Activated CD4-positive, alpha-beta memory T cell treated with anti-CD3 and anti-CD28 coated beads, Interleukin-2, amount 10 ng/mL, durations not matched to agents 7 days and 5 days (primary cell): ENCODE measurements around the gene CHTF18. TPM values are rescaled to one million over a fixed set of nuclear protein-coding genes. Genes with fewer than 3 reads are reported as not detected.

Experiments used
- CTCF ChIA-PET: fragments of 350-600 bp; sonication (Branson Sonifier 250); formaldehyde crosslinking; loops from one replicate; lab custom pipeline; 2021; ENCODE audit warnings: antibody characterized with exemption, inconsistent platforms; lab: Charles Lee
- POLR2A ChIA-PET: fragments of 350-600 bp; sonication (Branson Sonifier 250); formaldehyde crosslinking; loops from one replicate; lab custom pipeline; 2021; ENCODE audit warnings: antibody characterized with exemption; lab: Charles Lee
- DNase-seq: peaks from one replicate; pipeline ENCODE4 v3.0.0-alpha.2; 2020
- H3K27ac Mint-ChIP-seq: one replicate; pipeline ENCODE4 v1.8.0; 2021; ENCODE audit warnings: mild to moderate bottlenecking, mixed read lengths
- H3K27me3 Mint-ChIP-seq: one replicate; pipeline ENCODE4 v1.8.0; 2021; ENCODE audit warnings: mixed read lengths
- H3K36me3 Mint-ChIP-seq: one replicate; pipeline ENCODE4 v1.8.0; 2021; ENCODE audit warnings: low read depth, mixed read lengths
- H3K4me1 Mint-ChIP-seq: one replicate; pipeline ENCODE4 v1.8.0; 2021; ENCODE audit warnings: mixed read lengths
- H3K4me3 Mint-ChIP-seq: one replicate; pipeline ENCODE4 v1.8.0; 2021; ENCODE audit warnings: mild to moderate bottlenecking, mixed read lengths
- H3K9me3 Mint-ChIP-seq: one replicate; pipeline ENCODE4 v1.8.0; 2021; ENCODE audit warnings: mixed read lengths
- total RNA-seq, 2 experiments: library from RNA; stranded (reverse); gene quantifications; one replicate each; pipeline ENCODE4 v1.2.3, GENCODE V29; 2021

CHTF18 gene
- total RNA-seq, 2 experiments from 2014 or later, result 77.6 to 80.0 TPM

DNA sequence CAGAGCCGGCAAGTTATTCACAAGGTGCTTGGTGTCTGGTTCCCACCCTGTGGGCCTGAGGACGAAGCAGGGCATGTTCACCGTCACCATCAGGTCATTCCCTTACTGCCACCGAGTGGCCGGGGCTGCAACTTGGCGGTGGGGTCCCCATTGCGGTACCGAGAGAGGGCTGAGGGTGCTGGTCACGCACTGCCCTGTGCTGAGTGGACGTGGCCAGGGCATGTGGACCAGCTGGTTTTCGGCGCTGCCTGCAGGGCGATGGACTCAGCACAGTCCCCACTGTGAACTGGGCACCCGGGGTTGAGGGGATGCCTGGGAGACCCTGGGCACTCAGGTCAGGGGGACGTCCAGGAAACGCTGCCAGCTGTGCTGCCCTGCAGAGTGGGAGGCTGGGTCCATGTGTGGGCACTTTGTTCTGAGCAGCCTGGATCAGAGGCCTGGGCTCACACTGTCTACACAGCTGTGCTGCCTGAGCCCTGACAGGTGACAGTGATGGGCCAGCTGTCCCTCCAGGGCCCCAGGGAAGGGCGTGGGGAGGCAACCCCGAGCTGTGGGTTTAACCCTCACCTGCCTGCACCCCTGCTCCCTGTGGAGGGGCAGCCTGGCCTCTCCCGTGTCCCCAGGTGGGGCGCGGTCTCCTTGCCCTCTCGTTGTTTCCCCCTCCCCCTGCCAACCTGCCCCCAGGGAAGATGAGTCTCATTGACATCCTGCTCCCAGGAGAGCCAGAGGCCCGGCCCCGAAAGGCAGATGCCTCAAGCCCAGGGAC lies 51.4 kb downstream of the CHTF18 start:
- CTCF ChIA-PET, result interaction anchor here (0.5 to 0.6 kb wide), 2 partner anchors 125 to 1547 kb away, joined by 3 to 4 read pairs; no protein-coding TSS in a partner anchor
- Mint-ChIP-seq H3K36me3 (no peaks in the 10 kb centered on the region), H3K9me3 (peaks cover 15% of the 10 kb centered on the region), H3K27me3 (no peaks in the 10 kb centered on the region), H3K4me3 (no peak overlapping the region), H3K4me1 (no peaks in the 10 kb centered on the region), H3K27ac (no peak overlapping the region)
- no peak for DNase-seq
- POLR2A ChIA-PET, result no interaction called here

DNA sequence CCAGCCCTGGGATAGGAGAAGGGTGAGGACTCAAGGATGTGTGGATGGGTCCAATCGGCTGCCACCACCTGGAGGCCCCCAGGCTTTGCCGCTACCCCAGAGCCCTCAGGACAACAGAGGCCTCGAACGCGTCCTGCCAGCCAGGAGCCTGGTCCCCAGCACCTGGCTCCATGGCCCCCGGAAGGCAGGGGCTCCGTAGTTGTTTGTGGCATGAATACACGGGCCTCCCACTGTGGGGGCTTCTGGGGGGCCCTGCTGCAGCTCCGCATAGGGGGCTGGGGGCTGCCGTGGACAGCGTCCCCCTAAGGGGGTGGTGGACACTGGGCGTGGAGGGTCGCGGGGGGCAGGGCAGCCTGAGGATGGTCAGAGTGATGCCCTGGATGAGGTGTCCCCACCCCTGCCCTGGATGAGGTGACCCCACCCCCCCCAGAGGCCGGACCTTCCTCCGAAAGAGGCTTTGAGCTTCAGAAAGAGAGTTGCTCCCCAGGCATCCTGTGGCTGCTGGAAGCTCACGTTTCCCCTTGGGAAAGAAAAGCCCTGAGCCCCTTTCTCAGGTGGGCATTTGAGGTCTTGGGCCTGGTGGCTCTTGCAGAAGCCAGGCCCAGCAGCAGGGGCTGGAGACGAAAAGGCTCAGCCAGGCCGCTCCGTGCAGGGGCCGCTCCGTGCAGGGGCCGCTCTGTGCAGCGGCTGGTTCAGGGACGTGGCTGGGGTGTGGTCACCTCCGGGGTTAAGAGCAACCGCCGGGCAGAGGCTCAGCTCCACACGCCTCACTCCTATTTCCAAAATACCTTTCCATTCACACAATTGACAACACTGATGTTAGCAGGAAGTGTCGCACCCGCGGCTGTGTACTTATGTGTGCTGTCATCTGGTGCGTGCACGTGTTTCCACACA lies 52.4 kb downstream of the CHTF18 start:
- no peak for DNase-seq

DNA sequence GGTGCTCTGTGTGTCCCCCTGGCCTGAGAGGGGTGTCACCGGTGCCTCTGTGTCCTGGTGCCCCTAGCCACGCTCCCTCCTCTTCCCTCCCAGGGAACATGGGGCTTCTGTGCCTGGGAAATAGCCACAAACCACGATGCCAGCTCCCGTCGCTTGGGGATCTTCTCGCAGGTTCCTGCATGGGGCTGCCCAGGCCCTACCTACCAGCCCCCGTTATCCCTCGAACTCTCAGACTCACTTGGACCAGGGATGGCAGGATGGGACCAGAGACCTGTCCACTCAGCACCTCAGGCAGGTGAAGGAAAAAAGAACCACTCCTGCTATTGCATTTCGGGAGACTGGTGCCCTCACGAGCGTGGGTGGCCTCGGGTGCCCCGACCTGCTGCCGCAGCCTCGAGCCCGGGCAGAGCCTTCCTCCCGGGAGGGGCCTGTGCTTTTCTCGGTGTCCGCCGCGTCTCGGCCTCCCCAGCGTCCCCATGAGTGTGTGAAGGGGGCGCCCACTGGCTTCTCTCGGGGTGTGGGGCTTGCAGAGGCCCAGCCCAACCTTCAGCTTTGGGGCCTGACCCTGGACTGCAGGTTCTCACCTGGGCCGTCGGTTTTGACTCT lies 53.1 kb downstream of the CHTF18 start:
- peaks cover 10% of the 10 kb centered on the region for H3K9me3 Mint-ChIP-seq
- H3K36me3 Mint-ChIP-seq, result no peaks in the 10 kb centered on the region
- no peaks in the 10 kb centered on the region for H3K4me1 Mint-ChIP-seq
- POLR2A ChIA-PET, result no interaction called here
- CTCF ChIA-PET, result no interaction called here
- no peak for DNase-seq
- H3K4me3 Mint-ChIP-seq, result no peak overlapping the region
- H3K27me3 Mint-ChIP-seq, result no peaks in the 10 kb centered on the region
- no peak overlapping the region for H3K27ac Mint-ChIP-seq

More for the DNA sequence above, 52.4 kb downstream of the CHTF18 start:
- POLR2A ChIA-PET, result no interaction called here
- H3K9me3 Mint-ChIP-seq, result peaks cover 15% of the 10 kb centered on the region
- H3K27ac Mint-ChIP-seq, result no peak overlapping the region
- no peak overlapping the region for H3K4me3 Mint-ChIP-seq
- CTCF ChIA-PET, result no interaction called here
- H3K4me1 Mint-ChIP-seq, result no peaks in the 10 kb centered on the region
- H3K27me3 Mint-ChIP-seq, result no peaks in the 10 kb centered on the region
- H3K36me3 Mint-ChIP-seq, result no peaks in the 10 kb centered on the region

GRCh38 chr16:842061-842476 lies 53.6 kb downstream of the CHTF18 start:
- Mint-ChIP-seq H3K9me3 (peaks cover 5% of the 10 kb centered on the region), H3K4me1 (no peaks in the 10 kb centered on the region), H3K27me3 (no peaks in the 10 kb centered on the region), H3K36me3 (no peaks in the 10 kb centered on the region), H3K4me3 (no peak overlapping the region), H3K27ac (no peak overlapping the region)
- ChIA-PET CTCF (no interaction called here), POLR2A (no interaction called here)
- DNase-seq, result no peak

DNA sequence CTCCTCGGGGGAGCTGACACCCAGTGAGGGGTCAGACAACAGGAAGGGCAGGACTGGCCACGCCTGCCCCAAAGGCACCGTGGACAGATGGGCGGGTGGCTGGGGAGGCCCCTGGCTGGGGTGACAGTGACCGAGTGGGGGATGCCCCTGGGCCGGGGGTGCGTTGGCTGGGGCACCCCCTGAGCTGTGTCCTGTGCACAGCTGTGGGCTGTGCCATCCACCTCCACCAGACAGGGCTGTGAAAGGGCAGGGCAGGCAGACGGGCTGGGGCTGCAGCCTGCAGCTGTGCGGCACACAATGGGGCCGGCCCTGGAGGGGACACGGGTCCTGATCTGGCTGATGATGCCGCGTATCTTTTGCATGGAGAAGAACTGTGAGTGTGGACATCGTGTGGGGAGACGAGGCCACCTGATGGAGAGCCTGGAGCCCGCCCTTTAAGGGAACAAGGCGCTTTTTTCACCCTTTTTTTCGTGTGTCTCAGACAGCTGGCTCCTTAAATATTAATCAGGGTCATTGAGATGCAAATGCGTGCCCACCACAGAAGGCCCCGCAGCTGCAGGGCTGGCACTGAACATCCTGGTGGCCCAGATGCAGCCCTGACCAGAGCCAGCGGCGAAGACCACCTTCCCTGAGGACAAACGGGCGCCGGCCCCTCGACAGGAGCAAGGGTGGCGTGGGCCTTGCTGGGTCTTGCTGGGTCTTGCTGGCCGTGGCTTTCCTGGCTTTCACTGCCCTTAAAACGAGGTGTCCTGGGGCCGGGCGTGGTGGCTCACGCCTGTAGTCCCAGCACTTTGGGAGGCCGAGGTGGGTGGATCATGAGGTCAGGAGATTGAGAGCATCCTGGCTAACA lies 54.5 kb downstream of the CHTF18 start:
- H3K27me3 Mint-ChIP-seq, result no peaks in the 10 kb centered on the region
- H3K27ac Mint-ChIP-seq, result no peak overlapping the region
- peaks cover 4% of the 10 kb centered on the region for H3K9me3 Mint-ChIP-seq
- ChIA-PET CTCF (no interaction called here), POLR2A (no interaction called here)
- no peak overlapping the region for H3K4me3 Mint-ChIP-seq
- no peaks in the 10 kb centered on the region for H3K36me3 Mint-ChIP-seq
- DNase-seq, result no peak
- no peaks in the 10 kb centered on the region for H3K4me1 Mint-ChIP-seq

- DNase-seq, result no peak
- H3K9me3 Mint-ChIP-seq, result peaks cover 2% of the 10 kb centered on the region
- H3K4me3 Mint-ChIP-seq, result no peak overlapping the region
- no peaks in the 10 kb centered on the region for H3K4me1 Mint-ChIP-seq
- H3K36me3 Mint-ChIP-seq, result no peaks in the 10 kb centered on the region
- CTCF ChIA-PET, result no interaction called here
- H3K27me3 Mint-ChIP-seq, result no peaks in the 10 kb centered on the region
- POLR2A ChIA-PET, result no interaction called here
- no peak overlapping the region for H3K27ac Mint-ChIP-seq
Observed at GRCh38 chr16:843771-844170, 55.4 kb downstream of the CHTF18 start.

DNA sequence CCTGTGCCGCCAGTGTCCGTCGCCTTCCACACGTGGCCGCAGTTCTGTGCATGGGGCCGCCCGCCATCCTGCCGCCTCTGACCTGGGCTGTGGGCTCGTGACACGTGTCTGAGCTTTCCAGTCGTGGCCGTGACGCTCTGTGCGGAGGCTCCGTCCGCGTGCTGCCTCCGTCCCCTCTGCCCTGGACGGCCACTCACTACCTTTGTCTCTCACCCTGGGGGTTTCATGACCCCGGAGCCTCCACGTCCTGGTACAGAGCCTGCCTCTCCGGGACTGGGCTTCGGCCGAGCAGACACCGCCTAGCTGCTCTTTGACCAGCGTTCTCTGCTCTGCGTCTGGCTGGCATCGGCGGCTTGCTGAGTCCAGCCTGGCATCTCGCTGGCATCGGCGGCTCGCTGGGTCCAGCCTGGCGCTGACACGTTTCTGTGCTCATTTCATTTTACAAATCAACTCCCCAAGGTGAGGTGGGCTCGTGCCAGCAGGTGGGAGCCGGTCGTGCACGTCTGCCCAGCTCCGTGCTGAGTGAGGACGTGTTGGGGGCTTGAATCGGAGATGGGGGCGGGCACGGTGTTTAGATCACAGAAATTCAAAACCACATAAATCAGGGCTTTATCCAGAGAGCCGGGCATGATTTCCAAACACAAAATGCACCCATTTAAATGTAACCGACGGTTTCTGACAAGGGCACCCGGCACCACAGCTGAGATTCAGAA lies 56.4 kb downstream of the CHTF18 start:
- no peak overlapping the region for H3K27ac Mint-ChIP-seq

DNA sequence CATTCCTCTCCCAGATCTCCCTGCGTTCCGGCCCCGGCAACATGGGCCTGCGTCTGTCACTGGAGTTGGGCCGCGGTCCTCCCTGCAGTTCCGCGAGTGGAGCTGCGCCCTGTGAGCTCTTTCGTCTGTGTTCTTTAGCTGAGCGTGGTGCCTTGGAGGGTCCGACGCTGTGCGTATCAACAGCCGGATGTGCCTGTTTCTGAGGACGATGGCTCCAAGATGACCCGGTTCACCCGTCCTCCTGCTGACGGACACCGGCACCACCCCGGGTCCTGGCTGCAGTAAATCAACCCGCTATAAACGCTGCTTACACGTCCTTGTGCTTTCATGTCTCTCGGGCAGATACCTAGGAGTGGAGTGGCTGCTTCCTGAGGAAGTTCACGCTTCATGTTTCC lies 56.9 kb downstream of the CHTF18 start:
- DNase-seq, result no peak
- POLR2A ChIA-PET, result no interaction called here
- Mint-ChIP-seq H3K4me3 (no peak overlapping the region), H3K9me3 (peaks cover 6% of the 10 kb centered on the region), H3K4me1 (no peaks in the 10 kb centered on the region), H3K36me3 (peaks cover 6% of the 10 kb centered on the region), H3K27ac (no peak overlapping the region), H3K27me3 (no peaks in the 10 kb centered on the region)
- CTCF ChIA-PET, result no interaction called here

More for the DNA sequence above, 56.4 kb downstream of the CHTF18 start:
- Mint-ChIP-seq H3K27me3 (no peaks in the 10 kb centered on the region), H3K4me1 (no peaks in the 10 kb centered on the region), H3K9me3 (peaks cover under 1% of the 10 kb centered on the region), H3K36me3 (peaks cover under 1% of the 10 kb centered on the region), H3K4me3 (no peak overlapping the region)
- CTCF ChIA-PET, result no interaction called here
- POLR2A ChIA-PET, result no interaction called here
- no peak for DNase-seq

- Mint-ChIP-seq H3K4me3 (no peak overlapping the region), H3K36me3 (peaks cover 10% of the 10 kb centered on the region), H3K4me1 (no peaks in the 10 kb centered on the region), H3K9me3 (peaks cover 14% of the 10 kb centered on the region), H3K27ac (no peak overlapping the region), H3K27me3 (no peaks in the 10 kb centered on the region)
- ChIA-PET POLR2A (no interaction called here), CTCF (no interaction called here)
- DNase-seq, result no peak
Observed at GRCh38 chr16:847151-847550, 58.7 kb downstream of the CHTF18 start.

Other genes with a start within 250 kb of the CHTF18 start
- gene PRR35, start 228.2 kb upstream of the CHTF18 start, total RNA-seq, result not detected
- gene NHLRC4, start 221.6 kb upstream of the CHTF18 start, total RNA-seq, result 1 to 10 TPM; 2.3 to 2.6 TPM
- gene PIGQ, start 218.7 kb upstream of the CHTF18 start, total RNA-seq, result 10 to 100 TPM; 33.7 to 35.1 TPM
- 10 to 100 TPM; 12.2 to 14.2 TPM for gene RAB40C, start 198.6 kb upstream of the CHTF18 start, total RNA-seq
- gene WFIKKN1, start 157.6 kb upstream of the CHTF18 start, total RNA-seq, result under 1 TPM; 0.10 to 0.13 TPM
- gene METTL26, start 152.3 kb upstream of the CHTF18 start, total RNA-seq, result 10 to 100 TPM; 66.6 to 67.5 TPM
- 10 to 100 TPM; 20.3 to 22.8 TPM for gene MCRIP2, start 146.8 kb upstream of the CHTF18 start, total RNA-seq
- gene WDR90, start 139.3 kb upstream of the CHTF18 start, total RNA-seq, result 10 to 100 TPM; 58.0 to 58.4 TPM
- gene RHOT2, start 120.5 kb upstream of the CHTF18 start, total RNA-seq, result 100 to 1,000 TPM; 140 to 141 TPM
- gene RHBDL1, start 112.9 kb upstream of the CHTF18 start, total RNA-seq, result 1 to 10 TPM; 1.5 TPM
- gene STUB1, start 108.2 kb upstream of the CHTF18 start, total RNA-seq, result 10 to 100 TPM; 63.9 to 78.3 TPM
- 10 to 100 TPM; 27.1 to 27.2 TPM for gene JMJD8, start 104.3 kb upstream of the CHTF18 start, total RNA-seq
- 10 to 100 TPM; 18.1 to 18.7 TPM for gene WDR24, start 98.2 kb upstream of the CHTF18 start, total RNA-seq
- 10 to 100 TPM; 30.9 to 34.6 TPM for gene FBXL16, start 82.8 kb upstream of the CHTF18 start, total RNA-seq
- gene METRN, start 73.5 kb upstream of the CHTF18 start, total RNA-seq, result 1 to 10 TPM; 4.4 to 6.2 TPM
- gene ANTKMT, start 67.5 kb upstream of the CHTF18 start, total RNA-seq, result 1 to 10 TPM; 8.4 to 9.3 TPM
- 1 to 10 TPM; 1.9 to 2.3 TPM for gene CCDC78, start 62.2 kb upstream of the CHTF18 start, total RNA-seq
- gene HAGHL, start 61.5 kb upstream of the CHTF18 start, total RNA-seq, result 1 to 10 TPM; 8.9 to 9.1 TPM
- 10 to 100 TPM; 34.0 to 34.8 TPM for gene CIAO3, start 47.6 kb upstream of the CHTF18 start, total RNA-seq
- gene MSLN, start 27.9 kb upstream of the CHTF18 start, total RNA-seq, result not detected
- 10 to 100 TPM; 22.2 to 22.3 TPM for gene RPUSD1, start 239 bp upstream of the CHTF18 start, total RNA-seq
- gene GNG13, start 12.1 kb downstream of the CHTF18 start, total RNA-seq, result not detected
- gene LMF1, start 182.4 kb downstream of the CHTF18 start, total RNA-seq, result 10 to 100 TPM; 21.3 to 22.6 TPM
- gene SOX8, start 193.2 kb downstream of the CHTF18 start, total RNA-seq, result under 1 TPM; 0.10 to 0.13 TPM